Ishikawa (cell line): ENCODE data around the gene ELAVL1.

Source experiments
- CEBPB ChIP-seq: IDR thresholded peaks from 2 replicates; pipeline ENCODE4 v1.6.1; 2012
- CREB1 ChIP-seq: IDR thresholded peaks from 2 replicates; pipeline ENCODE4 v1.6.1; 2012; ENCODE audit warnings: low read depth
- EGR1 ChIP-seq: IDR thresholded peaks from 2 replicates; pipeline ENCODE4 v1.6.1; 2012
- EP300 ChIP-seq: IDR thresholded peaks from 2 replicates; pipeline ENCODE4 v1.6.1; 2012; ENCODE audit warnings: borderline replicate concordance
- FOXM1 ChIP-seq: IDR thresholded peaks from 2 replicates; pipeline ENCODE4 v1.6.1; 2012; ENCODE audit warnings: low read depth, borderline replicate concordance
- NFIC ChIP-seq: IDR thresholded peaks from 2 replicates; pipeline ENCODE4 v1.6.1; 2012
- RAD21 ChIP-seq: IDR thresholded peaks from 2 replicates; pipeline ENCODE4 v1.6.1; 2012; ENCODE audit warnings: low read depth
- TAF1 ChIP-seq: IDR thresholded peaks from 2 replicates; pipeline ENCODE4 v1.6.1; 2012; ENCODE audit warnings: low read depth, mild to moderate bottlenecking
- TCF12 ChIP-seq: IDR thresholded peaks from 2 replicates; pipeline ENCODE4 v1.6.1; 2012; ENCODE audit warnings: low read depth
- TEAD4 ChIP-seq: IDR thresholded peaks from 2 replicates; pipeline ENCODE4 v1.6.1; 2012
- YY1 ChIP-seq: IDR thresholded peaks from 2 replicates; pipeline ENCODE4 v1.6.1; 2012; ENCODE audit warnings: low read depth
- ZBTB7A ChIP-seq: IDR thresholded peaks from 2 replicates; pipeline ENCODE4 v1.6.1; 2012; ENCODE audit warnings: low read depth
- TF ChIP-seq, protein P1 (sequence below): IDR thresholded peaks from 2 replicates; pipeline ENCODE4 v1.6.1; 2012
- TF ChIP-seq, protein P2 (sequence below): IDR thresholded peaks from 2 replicates; pipeline ENCODE4 v1.6.1; 2012
- TF ChIP-seq, protein P3 (sequence below): IDR thresholded peaks from 2 replicates; pipeline ENCODE4 v1.6.1; 2012; ENCODE audit warnings: low read depth, mild to moderate bottlenecking

The ELAVL1 gene

GRCh38 chr19:7934766-7935165, 70.7 kb downstream of the ELAVL1 start:
- TF ChIP-seq CEBPB: no peak
- no peak for TF ChIP-seq TCF12
- no peak for TF ChIP-seq TEAD4
- TF ChIP-seq FOXM1: no peak
- TF ChIP-seq, protein P1, sequence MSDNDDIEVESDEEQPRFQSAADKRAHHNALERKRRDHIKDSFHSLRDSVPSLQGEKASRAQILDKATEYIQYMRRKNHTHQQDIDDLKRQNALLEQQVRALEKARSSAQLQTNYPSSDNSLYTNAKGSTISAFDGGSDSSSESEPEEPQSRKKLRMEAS: no peak
- TF ChIP-seq, protein P2, sequence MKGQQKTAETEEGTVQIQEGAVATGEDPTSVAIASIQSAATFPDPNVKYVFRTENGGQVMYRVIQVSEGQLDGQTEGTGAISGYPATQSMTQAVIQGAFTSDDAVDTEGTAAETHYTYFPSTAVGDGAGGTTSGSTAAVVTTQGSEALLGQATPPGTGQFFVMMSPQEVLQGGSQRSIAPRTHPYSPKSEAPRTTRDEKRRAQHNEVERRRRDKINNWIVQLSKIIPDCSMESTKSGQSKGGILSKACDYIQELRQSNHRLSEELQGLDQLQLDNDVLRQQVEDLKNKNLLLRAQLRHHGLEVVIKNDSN: no peak
- no peak for TF ChIP-seq ZBTB7A
- no peak for TF ChIP-seq EP300
- no peak for TF ChIP-seq NFIC
- TF ChIP-seq YY1: no peak

- TF ChIP-seq ZBTB7A (no peak), CEBPB (no peak)
Measured at GRCh38 chr19:7933828-7934725, 71.4 kb downstream of the ELAVL1 start.

DNA sequence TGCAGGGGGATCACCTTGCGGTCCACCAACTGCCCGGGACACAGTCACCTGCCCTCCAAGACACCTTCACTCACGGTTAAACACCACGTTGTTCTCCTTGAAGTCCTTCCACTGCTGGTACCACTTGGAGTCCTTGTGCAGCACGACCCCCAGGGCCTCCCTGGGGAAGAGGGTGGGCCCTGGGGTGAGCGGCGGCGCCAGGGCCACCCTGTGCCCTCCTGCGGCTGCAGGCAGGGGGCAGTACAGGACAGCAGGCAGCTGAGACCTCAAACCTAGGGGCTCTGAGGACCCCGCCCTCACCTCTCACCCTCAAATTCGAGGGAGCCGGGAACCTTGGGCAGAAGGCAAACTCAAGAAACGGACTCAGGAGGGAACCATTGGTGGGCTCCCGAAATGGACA, 72.0 kb downstream of the ELAVL1 start:
- TF ChIP-seq ZBTB7A (no peak), TEAD4 (no peak), CEBPB (no peak), EGR1 (no peak), CREB1 (no peak)
- TF ChIP-seq, protein P1: no peak
- TF ChIP-seq, protein P3, sequence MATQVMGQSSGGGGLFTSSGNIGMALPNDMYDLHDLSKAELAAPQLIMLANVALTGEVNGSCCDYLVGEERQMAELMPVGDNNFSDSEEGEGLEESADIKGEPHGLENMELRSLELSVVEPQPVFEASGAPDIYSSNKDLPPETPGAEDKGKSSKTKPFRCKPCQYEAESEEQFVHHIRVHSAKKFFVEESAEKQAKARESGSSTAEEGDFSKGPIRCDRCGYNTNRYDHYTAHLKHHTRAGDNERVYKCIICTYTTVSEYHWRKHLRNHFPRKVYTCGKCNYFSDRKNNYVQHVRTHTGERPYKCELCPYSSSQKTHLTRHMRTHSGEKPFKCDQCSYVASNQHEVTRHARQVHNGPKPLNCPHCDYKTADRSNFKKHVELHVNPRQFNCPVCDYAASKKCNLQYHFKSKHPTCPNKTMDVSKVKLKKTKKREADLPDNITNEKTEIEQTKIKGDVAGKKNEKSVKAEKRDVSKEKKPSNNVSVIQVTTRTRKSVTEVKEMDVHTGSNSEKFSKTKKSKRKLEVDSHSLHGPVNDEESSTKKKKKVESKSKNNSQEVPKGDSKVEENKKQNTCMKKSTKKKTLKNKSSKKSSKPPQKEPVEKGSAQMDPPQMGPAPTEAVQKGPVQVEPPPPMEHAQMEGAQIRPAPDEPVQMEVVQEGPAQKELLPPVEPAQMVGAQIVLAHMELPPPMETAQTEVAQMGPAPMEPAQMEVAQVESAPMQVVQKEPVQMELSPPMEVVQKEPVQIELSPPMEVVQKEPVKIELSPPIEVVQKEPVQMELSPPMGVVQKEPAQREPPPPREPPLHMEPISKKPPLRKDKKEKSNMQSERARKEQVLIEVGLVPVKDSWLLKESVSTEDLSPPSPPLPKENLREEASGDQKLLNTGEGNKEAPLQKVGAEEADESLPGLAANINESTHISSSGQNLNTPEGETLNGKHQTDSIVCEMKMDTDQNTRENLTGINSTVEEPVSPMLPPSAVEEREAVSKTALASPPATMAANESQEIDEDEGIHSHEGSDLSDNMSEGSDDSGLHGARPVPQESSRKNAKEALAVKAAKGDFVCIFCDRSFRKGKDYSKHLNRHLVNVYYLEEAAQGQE: no peak
- TF ChIP-seq, protein P2: no peak

GRCh38 chr19:7932930-7933300, 72.5 kb downstream of the ELAVL1 start:
- TF ChIP-seq, protein P3: no peak
- TF ChIP-seq FOXM1 (no peak), TEAD4 (no peak), EP300 (no peak), RAD21 (no peak), NFIC (no peak), ZBTB7A (no peak), CEBPB (no peak), TCF12 (no peak), CREB1 (no peak), EGR1 (no peak), YY1 (no peak), TAF1 (no peak)
- TF ChIP-seq, protein P2: no peak
- TF ChIP-seq, protein P1: no peak

DNA sequence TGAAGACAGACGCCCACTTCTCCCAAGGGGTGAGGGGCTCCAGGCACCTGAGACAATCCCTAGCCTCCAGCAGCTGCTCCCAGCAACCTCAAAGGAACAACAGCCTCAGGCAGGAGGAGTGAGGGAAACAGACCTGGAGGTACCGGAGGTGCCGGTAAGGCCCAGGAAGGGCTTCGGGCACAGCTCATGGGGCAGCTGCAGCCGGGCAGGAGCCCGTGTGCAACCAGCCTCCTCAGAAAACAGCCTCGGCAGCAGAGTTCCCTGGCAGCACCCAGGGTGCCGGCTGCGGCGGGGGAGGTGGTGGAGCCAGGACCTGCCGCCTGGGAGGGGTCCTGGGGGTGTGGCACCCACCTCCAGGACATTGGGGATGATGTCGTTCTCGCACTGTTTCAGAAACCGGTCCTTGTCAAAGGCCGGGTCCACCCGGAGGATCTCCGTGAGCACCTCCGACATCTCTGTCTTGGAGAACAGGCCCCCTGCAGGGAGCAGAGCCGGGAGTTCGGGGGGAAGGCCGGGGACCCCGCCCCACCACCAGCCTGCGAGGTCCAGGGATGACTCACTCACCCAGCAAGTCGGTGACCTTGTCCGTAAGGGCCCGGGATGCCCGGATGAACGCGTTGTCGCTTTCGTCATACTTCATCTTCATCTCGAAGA, 73.0 kb downstream of the ELAVL1 start:
- TF ChIP-seq ZBTB7A (no peak), CEBPB (no peak), EP300 (no peak), TEAD4 (no peak), YY1 (no peak), TAF1 (no peak), NFIC (no peak), FOXM1 (no peak), TCF12 (no peak), RAD21 (no peak), CREB1 (no peak), EGR1 (no peak)
- TF ChIP-seq, protein P3: no peak
- TF ChIP-seq, protein P1: no peak
- TF ChIP-seq, protein P2: no peak
